NCI-H345 treated with DMSO at 0.1 percent for 48 hours (cell line): ENCODE data around the gene TSSK3.
"Not testable (repeated sequence)": the region's sequence is repeated elsewhere in the genome, so short reads cannot be mapped to it uniquely, and the experiment has no call there.

ENCODE experiments used
- DNase-seq: peaks from one replicate; lab custom pipeline; 2025; ENCODE audit not compliant: unreplicated experiment; lab: John Stamatoyannopoulos, UW

The TSSK3 gene

GRCh38 chr1:32396524-32396923, 34.2 kb downstream of the TSSK3 start:
- DNase-seq = not testable (repeated sequence)

- DNase-seq = no peak
Measured at GRCh38 chr1:32398401-32398800, 36.1 kb downstream of the TSSK3 start.

GRCh38 chr1:32399843-32400242, 37.5 kb downstream of the TSSK3 start:
- DNase-seq = no peak

GRCh38 chr1:32400876-32401631, 38.7 kb downstream of the TSSK3 start:
- DNase-seq = peak; percentile 64

- DNase-seq = no peak
Measured at GRCh38 chr1:32404946-32405345, 42.6 kb downstream of the TSSK3 start.

- no peak for DNase-seq
Measured at GRCh38 chr1:32405672-32406467, 43.5 kb downstream of the TSSK3 start.

- DNase-seq = no peak
Measured at GRCh38 chr1:32406629-32407111, 44.3 kb downstream of the TSSK3 start.

- no peak for DNase-seq
Measured at GRCh38 chr1:32411261-32411660, 48.9 kb downstream of the TSSK3 start.

- DNase-seq = peak; percentile 66
Measured at GRCh38 chr1:32413507-32414185, 51.3 kb downstream of the TSSK3 start.
